Cerebellar nuclear complex (tissue), 1 donor: ENCODE data around the gene OBSL1.

Experiments
- DNase-seq, 2 experiments: peaks; one replicate each; lab custom pipeline; 2025; lab: John Stamatoyannopoulos, UW

The OBSL1 gene

GRCh38 chr2:219565130-219566080 is 5.9 kb downstream of the OBSL1 start:
- DNase-seq = no peak

- DNase-seq = no peak
Measured at GRCh38 chr2:219563271-219563928, 7.9 kb downstream of the OBSL1 start.

- DNase-seq = no peak
Measured at GRCh38 chr2:219562049-219563020, 9.0 kb downstream of the OBSL1 start.

GRCh38 chr2:219561179-219562048 is 9.9 kb downstream of the OBSL1 start:
- no peak for DNase-seq

GRCh38 chr2:219560893-219561178 is 10.5 kb downstream of the OBSL1 start:
- DNase-seq = no peak

- DNase-seq = no peak
Measured at GRCh38 chr2:219560037-219560892, 11.1 kb downstream of the OBSL1 start.

- no peak for DNase-seq
Measured at GRCh38 chr2:219559156-219559915, 12.0 kb downstream of the OBSL1 start.

GRCh38 chr2:219557791-219558785 is 13.3 kb downstream of the OBSL1 start:
- DNase-seq = no peak

GRCh38 chr2:219557320-219557719 is 14.0 kb downstream of the OBSL1 start:
- no peak for DNase-seq

GRCh38 chr2:219556413-219556812 is 14.9 kb downstream of the OBSL1 start:
- DNase-seq = no peak

- DNase-seq = no peak
Measured at GRCh38 chr2:219555956-219556355, 15.4 kb downstream of the OBSL1 start.

GRCh38 chr2:219554350-219554749 is 17.0 kb downstream of the OBSL1 start:
- DNase-seq = no peak

GRCh38 chr2:219553463-219553963 is 17.8 kb downstream of the OBSL1 start:
- no peak for DNase-seq

- DNase-seq = no peak
Measured at GRCh38 chr2:219553168-219553417, 18.2 kb downstream of the OBSL1 start.

GRCh38 chr2:219552382-219553167 is 18.8 kb downstream of the OBSL1 start:
- peak in 1 of 2 experiments; percentile 19 for DNase-seq

GRCh38 chr2:219551441-219552381 is 19.6 kb downstream of the OBSL1 start:
- no peak for DNase-seq
